Left lung (tissue), 10 donors: ENCODE measurements around the gene KIF19. TPM values are rescaled to one million over a fixed set of nuclear protein-coding genes. Genes with fewer than 3 reads are reported as not detected.

Experiments
- ATAC-seq: fragments of 200-7000 bp; cut with Tn5 transposase; one replicate; pipeline ENCODE4 v1.9.1; 2020; ENCODE audit warnings: moderate library complexity
- DNase-seq, 4 donors: peaks; one replicate each; pipeline ENCODE4 v3.0.0-alpha.2; 2013 to 2020
- H3K27ac ChIP-seq, 2 donors: fragments of 200-600 bp; sonication (generic) in 1 of 2; one replicate each; pipeline versions ENCODE4 v1.5.0 to v1.8.0; 2020 to 2021
- H3K27me3 ChIP-seq, 2 donors: fragments of 200-600 bp; sonication (generic) in 1 of 2; one replicate each; pipeline versions ENCODE4 v1.5.0 to v1.8.0; 2020 to 2021
- H3K36me3 ChIP-seq, 2 donors: fragments of 200-600 bp; sonication (generic) in 1 of 2; one replicate each; pipeline versions ENCODE4 v1.5.0 to v1.8.0; 2020 to 2021
- H3K4me1 ChIP-seq, 2 donors: fragments of 200-600 bp; one replicate each; pipeline ENCODE4 v1.8.0; 2021
- H3K4me3 ChIP-seq, 2 donors: fragments of 200-600 bp; sonication (generic) in 1 of 2; one replicate each; pipeline versions ENCODE4 v1.5.0 to v1.8.0; 2020 to 2021; ENCODE audit warnings: mild to moderate bottlenecking in 1 of 2
- H3K9me3 ChIP-seq, 2 donors: fragments of 200-600 bp; sonication (generic) in 1 of 2; one replicate each; pipeline versions ENCODE4 v1.5.0 to v1.8.0; 2020 to 2021
- intact Hi-C, 2 donors: fragments of 100-400 bp; cut with DNase I; formaldehyde crosslinking; loops; one replicate each; pipeline versions ENCODE4 v1.11.2 to v1.14.2; 2022
- polyA plus RNA-seq, 6 donors: library from polyadenylated mRNA; unstranded; fragments of 120-200 nt; gene quantifications; one replicate each; pipeline ENCODE4 v1.2.1, GENCODE V29; 2013; ENCODE audit not compliant: insufficient read length in 6 of 6
- total RNA-seq, 2 donors: library from RNA; stranded (reverse); fragmentation: NEBNext Ultra II Directional; extraction: Animal tissue kit (Norgen Biotek cat#: 25700); gene quantifications; one replicate each; pipeline ENCODE4 v1.2.1, GENCODE V29; 2021
- TF ChIP-seq, protein P1 (sequence below), 2 donors: fragments of 200-600 bp; sonication (generic) in 1 of 2; IDR thresholded peaks; one replicate each; pipeline versions ENCODE4 v1.5.0 to v1.8.0; 2021; ENCODE audit warnings: antibody characterized with exemption in 2 of 2
- donor health status: DM: no; HTN: yes; CAD: no.
- donor health status: DM: no; HTN: no; CAD: no.

KIF19 gene
- total and polyA plus RNA-seq, 8 donors = 0.61 to 2.6 (median 1.5) TPM; not detected in 1

DNA sequence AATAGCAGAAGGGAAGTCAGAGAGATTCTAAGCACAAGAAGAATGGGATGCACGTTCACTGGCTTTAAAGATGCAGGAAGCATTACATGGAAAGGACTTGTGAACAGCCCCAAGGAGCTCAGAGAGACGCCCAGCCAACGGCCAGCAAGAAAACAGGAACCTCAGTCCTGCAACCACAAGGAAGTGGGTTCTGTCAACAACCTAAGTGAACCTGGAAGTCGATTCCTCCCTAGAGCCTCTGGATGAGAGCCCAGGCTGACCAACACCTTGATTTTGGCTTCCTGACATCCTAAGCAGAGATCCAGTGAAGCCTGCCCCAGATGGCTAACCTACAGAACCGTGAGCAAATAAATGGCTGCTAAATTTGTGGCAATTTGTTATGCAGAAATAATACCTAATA lies 65.7 kb downstream of the KIF19 start:
- H3K36me3 ChIP-seq = no peaks in the 10 kb centered on the region
- no peaks in the 10 kb centered on the region for H3K9me3 ChIP-seq
- no peak overlapping the region for H3K27ac ChIP-seq
- intact Hi-C loops = no loop called here
- no peak overlapping the region for H3K4me3 ChIP-seq
- TF ChIP-seq, protein P1, sequence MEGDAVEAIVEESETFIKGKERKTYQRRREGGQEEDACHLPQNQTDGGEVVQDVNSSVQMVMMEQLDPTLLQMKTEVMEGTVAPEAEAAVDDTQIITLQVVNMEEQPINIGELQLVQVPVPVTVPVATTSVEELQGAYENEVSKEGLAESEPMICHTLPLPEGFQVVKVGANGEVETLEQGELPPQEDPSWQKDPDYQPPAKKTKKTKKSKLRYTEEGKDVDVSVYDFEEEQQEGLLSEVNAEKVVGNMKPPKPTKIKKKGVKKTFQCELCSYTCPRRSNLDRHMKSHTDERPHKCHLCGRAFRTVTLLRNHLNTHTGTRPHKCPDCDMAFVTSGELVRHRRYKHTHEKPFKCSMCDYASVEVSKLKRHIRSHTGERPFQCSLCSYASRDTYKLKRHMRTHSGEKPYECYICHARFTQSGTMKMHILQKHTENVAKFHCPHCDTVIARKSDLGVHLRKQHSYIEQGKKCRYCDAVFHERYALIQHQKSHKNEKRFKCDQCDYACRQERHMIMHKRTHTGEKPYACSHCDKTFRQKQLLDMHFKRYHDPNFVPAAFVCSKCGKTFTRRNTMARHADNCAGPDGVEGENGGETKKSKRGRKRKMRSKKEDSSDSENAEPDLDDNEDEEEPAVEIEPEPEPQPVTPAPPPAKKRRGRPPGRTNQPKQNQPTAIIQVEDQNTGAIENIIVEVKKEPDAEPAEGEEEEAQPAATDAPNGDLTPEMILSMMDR (IDR thresholded peaks at IDR 0.05) = no peak
- no peaks in the 10 kb centered on the region for H3K27me3 ChIP-seq
- no peaks in the 10 kb centered on the region for H3K4me1 ChIP-seq
- DNase-seq = no peak
- ATAC-seq = no peak

- H3K4me3 ChIP-seq = no peak overlapping the region
- ATAC-seq (no peak), DNase-seq (no peak)
- no peaks in the 10 kb centered on the region for H3K27me3 ChIP-seq
- H3K27ac ChIP-seq = no peak overlapping the region
- TF ChIP-seq, protein P1 (IDR thresholded peaks at IDR 0.05) = no peak
- no peaks in the 10 kb centered on the region for H3K4me1 ChIP-seq
- intact Hi-C loops = no loop called here
- H3K36me3 ChIP-seq = no peaks in the 10 kb centered on the region
- no peaks in the 10 kb centered on the region for H3K9me3 ChIP-seq
These were observed 66.8 kb downstream of the KIF19 start for GRCh38 chr17:74392848-74393247.

- TF ChIP-seq, protein P1 (IDR thresholded peaks at IDR 0.05) = no peak
- no peak for DNase-seq
- ATAC-seq = peak; percentile 26
- no peak overlapping the region for H3K4me3 ChIP-seq
- no peaks in the 10 kb centered on the region for H3K4me1 ChIP-seq
- no peaks in the 10 kb centered on the region for H3K9me3 ChIP-seq
- no peaks in the 10 kb centered on the region for H3K27me3 ChIP-seq
- H3K36me3 ChIP-seq = no peaks in the 10 kb centered on the region
- H3K27ac ChIP-seq = no peak overlapping the region
- intact Hi-C loops = no loop called here
These were observed 67.4 kb downstream of the KIF19 start for GRCh38 chr17:74393346-74393942.

GRCh38 chr17:74394275-74394950 lies 68.4 kb downstream of the KIF19 start:
- DNase-seq (no peak), ATAC-seq (no peak)
- intact Hi-C loops = no loop called here
- TF ChIP-seq, protein P1 (IDR thresholded peaks at IDR 0.05) = no peak
- no peaks in the 10 kb centered on the region for H3K27me3 ChIP-seq
- H3K27ac ChIP-seq = no peak overlapping the region
- no peaks in the 10 kb centered on the region for H3K36me3 ChIP-seq
- H3K4me1 ChIP-seq = no peaks in the 10 kb centered on the region
- H3K4me3 ChIP-seq = no peak overlapping the region
- H3K9me3 ChIP-seq = no peaks in the 10 kb centered on the region

DNA sequence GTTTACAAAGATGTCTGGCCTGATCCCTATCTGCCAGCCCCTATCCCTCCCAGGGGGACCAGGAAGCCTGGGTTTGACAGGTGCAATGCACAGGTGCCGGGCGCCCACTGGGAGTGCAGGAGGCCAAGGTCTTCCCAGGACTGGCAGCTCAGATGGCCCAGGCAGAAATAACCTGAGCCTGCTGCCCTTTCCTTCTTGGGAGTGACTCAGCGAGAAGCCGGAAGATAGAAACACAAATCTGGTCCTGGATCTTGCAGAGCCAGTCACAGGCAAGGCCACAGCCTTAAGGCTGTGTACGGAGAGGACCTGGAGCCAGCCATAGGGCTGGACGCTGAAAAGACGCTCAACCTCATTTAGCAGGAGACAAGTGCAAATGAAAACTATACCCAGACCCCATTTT lies 69.0 kb downstream of the KIF19 start:
- no peak overlapping the region for H3K27ac ChIP-seq
- H3K36me3 ChIP-seq = no peaks in the 10 kb centered on the region
- H3K27me3 ChIP-seq = no peaks in the 10 kb centered on the region
- no peaks in the 10 kb centered on the region for H3K9me3 ChIP-seq
- H3K4me3 ChIP-seq = no peak overlapping the region
- intact Hi-C loops = no loop called here
- no peaks in the 10 kb centered on the region for H3K4me1 ChIP-seq
- no peak for DNase-seq
- no peak for ATAC-seq
- TF ChIP-seq, protein P1 (IDR thresholded peaks at IDR 0.05) = no peak
